Astrocyte of the spinal cord (primary cell): Measurements from ENCODE around the gene G0S2.

Source experiments
- DNase-seq: peaks from one replicate; pipeline ENCODE4 v3.0.0; 2011; ENCODE audit warnings: low read depth, low spot score
- H3K4me3 ChIP-seq: 2 replicates; pipeline ENCODE4 v1.5.1; 2011; ENCODE audit warnings: low read depth, mild to moderate bottlenecking, low read length, moderate library complexity
- in situ Hi-C: cut with HindIII; loops from 2 replicates; pipeline ENCODE4 v1.10.0; 2017; ENCODE audit warnings: low sequenced_read_pairs
- TF ChIP-seq, protein P1 (sequence below): IDR thresholded peaks from 2 replicates; pipeline ENCODE4 v1.5.1; 2012; ENCODE audit warnings: low read depth, mild to moderate bottlenecking, low read length, inconsistent platforms

Gene G0S2

DNA sequence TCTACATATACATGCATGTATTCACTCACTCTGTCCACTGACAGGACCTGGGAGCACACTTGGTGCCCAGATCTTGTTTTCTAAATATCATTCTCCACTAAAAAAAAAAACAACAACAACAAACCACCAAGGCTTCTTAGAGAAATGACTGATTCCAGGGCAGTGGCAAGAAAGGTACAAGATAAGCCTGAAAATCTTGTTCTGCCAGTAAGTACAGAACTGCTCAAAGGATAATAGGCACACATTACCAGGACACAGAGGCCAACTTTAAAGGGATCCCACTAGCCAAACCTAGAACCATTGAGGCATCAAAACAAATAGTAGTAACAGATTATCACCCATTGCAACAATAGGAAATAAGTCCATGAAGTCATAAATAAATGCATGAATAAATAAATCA lies 40.1 kb downstream of the G0S2 start:
- H3K4me3 ChIP-seq = no peak overlapping the region
- in situ Hi-C loops = no loop called here
- TF ChIP-seq, protein P1, sequence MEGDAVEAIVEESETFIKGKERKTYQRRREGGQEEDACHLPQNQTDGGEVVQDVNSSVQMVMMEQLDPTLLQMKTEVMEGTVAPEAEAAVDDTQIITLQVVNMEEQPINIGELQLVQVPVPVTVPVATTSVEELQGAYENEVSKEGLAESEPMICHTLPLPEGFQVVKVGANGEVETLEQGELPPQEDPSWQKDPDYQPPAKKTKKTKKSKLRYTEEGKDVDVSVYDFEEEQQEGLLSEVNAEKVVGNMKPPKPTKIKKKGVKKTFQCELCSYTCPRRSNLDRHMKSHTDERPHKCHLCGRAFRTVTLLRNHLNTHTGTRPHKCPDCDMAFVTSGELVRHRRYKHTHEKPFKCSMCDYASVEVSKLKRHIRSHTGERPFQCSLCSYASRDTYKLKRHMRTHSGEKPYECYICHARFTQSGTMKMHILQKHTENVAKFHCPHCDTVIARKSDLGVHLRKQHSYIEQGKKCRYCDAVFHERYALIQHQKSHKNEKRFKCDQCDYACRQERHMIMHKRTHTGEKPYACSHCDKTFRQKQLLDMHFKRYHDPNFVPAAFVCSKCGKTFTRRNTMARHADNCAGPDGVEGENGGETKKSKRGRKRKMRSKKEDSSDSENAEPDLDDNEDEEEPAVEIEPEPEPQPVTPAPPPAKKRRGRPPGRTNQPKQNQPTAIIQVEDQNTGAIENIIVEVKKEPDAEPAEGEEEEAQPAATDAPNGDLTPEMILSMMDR = no peak
- DNase-seq = no peak

DNA sequence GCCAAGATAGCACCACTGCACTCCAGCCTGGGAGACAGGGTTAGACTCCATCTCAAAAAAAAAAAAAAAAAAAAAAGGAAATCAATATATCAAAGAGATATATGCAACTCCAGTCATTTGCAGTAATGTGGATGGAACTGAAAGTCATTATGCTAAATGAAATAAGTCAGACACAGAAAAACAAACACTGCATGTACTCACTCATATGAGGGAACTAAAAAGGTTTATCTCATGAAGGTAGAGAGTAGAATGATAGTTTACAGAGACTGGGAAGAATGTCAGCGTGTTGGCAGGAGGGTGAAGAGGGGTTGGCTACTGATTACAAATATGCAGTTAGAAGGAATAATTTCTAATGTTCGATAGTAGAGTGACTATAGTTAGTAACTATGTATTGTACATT lies 42.6 kb downstream of the G0S2 start:
- TF ChIP-seq, protein P1 = no peak
- no peak overlapping the region for H3K4me3 ChIP-seq
- in situ Hi-C loops = no loop called here
- DNase-seq = no peak

DNA sequence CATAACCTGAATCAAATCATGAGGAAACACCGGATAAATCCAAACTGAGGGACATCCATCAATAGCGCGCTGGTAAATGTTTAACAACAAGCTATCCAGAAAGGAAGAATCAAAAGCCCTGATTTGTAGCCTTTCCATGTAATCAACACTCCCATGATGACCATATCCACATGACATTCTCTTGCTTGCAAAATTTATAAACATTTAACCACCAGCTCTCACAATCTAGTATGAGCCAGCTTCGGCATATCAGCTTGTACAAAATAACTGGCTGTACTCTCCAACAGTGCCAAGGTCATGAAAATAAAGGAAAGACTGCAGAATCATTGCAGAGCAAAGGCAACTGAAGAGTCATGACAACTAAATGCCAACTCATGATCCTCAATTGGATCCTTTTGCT lies 45.1 kb downstream of the G0S2 start:
- TF ChIP-seq, protein P1 = no peak
- in situ Hi-C loops = no loop called here
- no peak for DNase-seq
- no peak overlapping the region for H3K4me3 ChIP-seq

DNA sequence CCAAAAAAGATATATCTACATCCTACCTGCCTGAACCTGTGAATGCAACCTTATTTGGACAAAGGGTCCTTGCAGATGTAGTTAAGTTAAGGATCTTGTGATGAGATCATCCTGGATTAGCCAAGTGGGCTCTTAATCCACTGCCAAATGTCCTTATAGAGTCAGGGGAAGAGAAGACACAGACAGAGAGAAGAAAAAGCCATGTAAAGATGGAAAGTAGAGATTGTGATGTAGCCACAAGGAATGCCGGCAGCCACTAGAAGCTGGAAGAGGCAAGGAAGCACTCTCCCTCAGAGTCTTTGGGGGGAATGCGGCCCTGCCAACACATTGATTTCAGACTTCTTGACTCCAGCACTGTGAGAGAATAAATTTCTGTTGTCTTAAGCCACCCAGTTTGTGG lies 45.6 kb downstream of the G0S2 start:
- DNase-seq = no peak
- H3K4me3 ChIP-seq = no peak overlapping the region
- in situ Hi-C loops = no loop called here
- TF ChIP-seq, protein P1 = no peak

DNA sequence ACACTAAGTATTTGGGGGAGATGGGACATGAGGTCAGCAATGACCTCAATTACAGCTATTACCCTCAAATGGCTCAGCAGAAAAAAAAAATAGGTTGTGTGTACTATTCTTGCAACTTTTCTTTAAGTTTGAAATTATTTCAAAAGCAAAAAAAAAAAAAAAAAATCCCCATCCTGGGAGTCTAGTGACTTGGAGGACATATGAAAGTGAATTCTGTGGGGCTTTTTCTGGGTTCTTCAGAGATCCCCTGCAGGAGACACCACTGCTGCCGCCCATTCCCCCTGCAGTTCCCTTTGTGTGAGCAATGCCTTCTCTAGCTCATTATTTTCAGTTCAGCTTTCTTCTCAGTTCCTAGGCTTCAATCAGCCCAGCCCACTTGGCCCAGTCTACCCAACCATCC lies 46.1 kb downstream of the G0S2 start:
- TF ChIP-seq, protein P1 = no peak
- H3K4me3 ChIP-seq = no peak overlapping the region
- no peak for DNase-seq
- in situ Hi-C loops = no loop called here

DNA sequence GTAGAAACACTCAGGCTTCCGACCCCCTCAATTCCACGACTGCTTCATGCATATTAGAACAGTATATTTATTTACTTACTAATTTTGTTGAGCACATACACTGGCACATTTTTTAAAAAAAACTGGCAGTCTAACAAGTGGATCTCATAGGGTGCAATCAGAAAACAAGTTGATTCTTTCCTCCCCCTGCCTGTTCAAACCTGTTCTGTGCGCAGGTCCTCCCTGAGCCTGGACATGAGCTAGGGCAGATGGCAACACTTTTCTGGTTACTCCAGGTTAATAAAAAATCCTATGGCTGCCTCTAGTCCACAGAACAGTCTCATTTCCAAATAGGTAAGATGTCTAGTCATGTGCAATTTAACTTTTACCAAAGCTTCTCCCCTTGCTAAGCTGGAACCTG lies 48.1 kb downstream of the G0S2 start:
- TF ChIP-seq, protein P1 = no peak
- DNase-seq = no peak
- H3K4me3 ChIP-seq = no peak overlapping the region
- in situ Hi-C loops = no loop called here
